Natural killer cell (primary cell): ENCODE measurements around the gene CIAO2B. TPM values are rescaled to one million over a fixed set of nuclear protein-coding genes. Genes with fewer than 3 reads are reported as not detected.

ENCODE experiments used
- ATAC-seq, 3 donors: fragments of 150-1000 bp in 2 of 3; fragments of 200-7000 bp in 1 of 3; cut with Tn5 transposase; 1 replicate in 1 of 3; 2 replicates in 2 of 3; pipeline ENCODE4 v1.10.0; 2021; ENCODE audit warnings: mild to moderate bottlenecking in 2 of 3, moderate library complexity in 2 of 3
- DNase-seq, 2 donors: peaks; one replicate each; pipeline versions ENCODE4 v3.0.0 to v3.0.0-alpha.2; 2013 to 2021; ENCODE audit warnings: mixed read lengths in 1 of 2
- H3K27ac ChIP-seq: one replicate; pipeline ENCODE4 v1.5.1; 2013; ENCODE audit warnings: mild to moderate bottlenecking, low read length
- H3K27me3 ChIP-seq: one replicate; pipeline ENCODE4 v1.6.1; 2013; ENCODE audit warnings: low read length; ENCODE audit not compliant: control insufficient read depth, insufficient read depth
- H3K36me3 ChIP-seq: one replicate; pipeline ENCODE4 v1.6.1; 2013; ENCODE audit warnings: low read length; ENCODE audit not compliant: control insufficient read depth, insufficient read depth
- H3K4me1 ChIP-seq: one replicate; pipeline ENCODE4 v1.6.1; 2013; ENCODE audit warnings: low read length; ENCODE audit not compliant: control insufficient read depth, insufficient read depth
- H3K4me3 ChIP-seq: one replicate; pipeline ENCODE4 v1.5.1; 2013; ENCODE audit warnings: low read length
- H3K9me3 ChIP-seq: one replicate; pipeline ENCODE4 v1.6.1; 2013; ENCODE audit warnings: low read length; ENCODE audit not compliant: control insufficient read depth, insufficient read depth
- H3K27ac Mint-ChIP-seq, 2 donors: one replicate each; pipeline ENCODE4 v1.8.0; 2022; ENCODE audit warnings: mild to moderate bottlenecking in 2 of 2, mixed read lengths in 2 of 2, moderate library complexity in 1 of 2
- H3K27me3 Mint-ChIP-seq, 2 donors: one replicate each; pipeline ENCODE4 v1.8.0; 2022; ENCODE audit warnings: low read depth in 2 of 2, mixed read lengths in 2 of 2
- H3K36me3 Mint-ChIP-seq: one replicate; pipeline ENCODE4 v1.8.0; 2022; ENCODE audit warnings: mixed read lengths
- H3K4me1 Mint-ChIP-seq, 2 donors: one replicate each; pipeline ENCODE4 v1.8.0; 2022; ENCODE audit warnings: mixed read lengths in 2 of 2
- H3K4me3 Mint-ChIP-seq: one replicate; pipeline ENCODE4 v1.8.0; 2022; ENCODE audit warnings: mild to moderate bottlenecking, moderate library complexity, mixed read lengths
- H3K9me3 Mint-ChIP-seq, 2 donors: one replicate each; pipeline ENCODE4 v1.8.0; 2022; ENCODE audit warnings: mixed read lengths in 2 of 2
- WGBS: methylation state at CpG from one replicate; pipeline ENCODE4 v1.1.7; 2013; ENCODE audit warnings: missing lambda C conversion rate; ENCODE audit not compliant: insufficient coverage; 5-methylcytosine and 5-hydroxymethylcytosine counted together
- intact Hi-C: fragments of 100-400 bp; cut with micrococcal nuclease; formaldehyde crosslinking; loops from one replicate; pipeline ENCODE4 v1.14.2; 2022
- total RNA-seq, 4 donors: library from RNA; stranded (reverse); fragments of 120-200 nt in 1 of 4; gene quantifications; one replicate each; pipeline versions ENCODE4 v1.2.3 to v1.2.4, GENCODE V29; 2013 to 2022
- TF ChIP-seq, protein P1 (sequence below): fragments of 200-600 bp; IDR thresholded peaks from one replicate; pipeline ENCODE4 v1.8.0; 2022; ENCODE audit warnings: antibody characterized with exemption

The CIAO2B gene
- total RNA-seq, 3 donors from 2014 or later (not counting 1 experiment from before 2014, with no cell fraction given): 57.2 to 62.8 (median 60.0) TPM

DNA sequence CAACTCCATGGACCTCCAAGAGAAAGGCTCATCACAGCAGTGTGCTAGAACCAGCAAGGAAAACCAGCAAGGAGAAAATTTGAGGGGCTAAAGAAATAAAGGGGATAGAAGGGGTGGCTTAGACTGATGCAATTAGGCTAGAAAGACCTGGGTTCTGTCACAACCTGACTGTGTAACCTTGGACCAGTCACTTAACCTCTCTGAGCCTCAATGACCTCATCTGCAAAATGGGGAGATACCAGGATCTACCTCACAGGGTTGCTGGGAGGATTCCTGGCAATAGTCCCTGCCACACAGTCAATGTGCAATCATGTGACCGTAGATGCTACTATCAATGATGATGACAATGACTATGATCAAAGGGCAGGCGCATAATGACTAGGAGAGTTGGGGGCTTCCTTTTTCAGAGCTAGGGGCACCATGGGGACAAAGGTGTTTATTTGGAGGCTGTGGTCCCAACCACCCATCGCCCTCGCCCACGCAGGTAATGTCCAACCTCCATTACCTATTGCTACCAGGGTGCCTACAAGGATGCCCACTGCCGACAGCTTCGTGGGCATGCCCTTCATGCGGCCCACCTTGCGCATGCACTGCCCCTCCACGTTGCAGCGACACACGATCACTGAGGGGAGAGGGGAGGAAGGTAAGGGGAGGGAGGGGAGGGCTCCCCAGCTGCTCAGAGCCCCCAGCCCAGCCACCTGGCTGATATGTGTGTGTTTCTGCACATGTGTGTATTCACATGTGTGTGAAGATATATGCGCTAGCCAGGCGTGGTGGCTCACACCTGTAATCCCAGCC, 25.2 kb downstream of the CIAO2B start:
- Mint-ChIP-seq H3K27ac (no peak overlapping the region), H3K36me3 (no peaks in the 10 kb centered on the region), H3K9me3 (no peaks in the 10 kb centered on the region), H3K27me3 (no peaks in the 10 kb centered on the region), H3K4me3 (no peak overlapping the region), H3K4me1 (peaks cover 0 to 8% of the 10 kb centered on the region in 2 donors)
- no peak for ATAC-seq
- no peaks in the 10 kb centered on the region for H3K36me3 ChIP-seq
- no peak for DNase-seq
- no peak overlapping the region for H3K4me3 ChIP-seq
- no peak overlapping the region for H3K27ac ChIP-seq
- WGBS: 91% methylated on average over 13 of the region's 14 CpGs
- no peaks in the 10 kb centered on the region for H3K9me3 ChIP-seq
- TF ChIP-seq, protein P1, sequence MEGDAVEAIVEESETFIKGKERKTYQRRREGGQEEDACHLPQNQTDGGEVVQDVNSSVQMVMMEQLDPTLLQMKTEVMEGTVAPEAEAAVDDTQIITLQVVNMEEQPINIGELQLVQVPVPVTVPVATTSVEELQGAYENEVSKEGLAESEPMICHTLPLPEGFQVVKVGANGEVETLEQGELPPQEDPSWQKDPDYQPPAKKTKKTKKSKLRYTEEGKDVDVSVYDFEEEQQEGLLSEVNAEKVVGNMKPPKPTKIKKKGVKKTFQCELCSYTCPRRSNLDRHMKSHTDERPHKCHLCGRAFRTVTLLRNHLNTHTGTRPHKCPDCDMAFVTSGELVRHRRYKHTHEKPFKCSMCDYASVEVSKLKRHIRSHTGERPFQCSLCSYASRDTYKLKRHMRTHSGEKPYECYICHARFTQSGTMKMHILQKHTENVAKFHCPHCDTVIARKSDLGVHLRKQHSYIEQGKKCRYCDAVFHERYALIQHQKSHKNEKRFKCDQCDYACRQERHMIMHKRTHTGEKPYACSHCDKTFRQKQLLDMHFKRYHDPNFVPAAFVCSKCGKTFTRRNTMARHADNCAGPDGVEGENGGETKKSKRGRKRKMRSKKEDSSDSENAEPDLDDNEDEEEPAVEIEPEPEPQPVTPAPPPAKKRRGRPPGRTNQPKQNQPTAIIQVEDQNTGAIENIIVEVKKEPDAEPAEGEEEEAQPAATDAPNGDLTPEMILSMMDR: no peak
- intact Hi-C loops: no loop called here
- H3K4me1 ChIP-seq: no peaks in the 10 kb centered on the region
- H3K27me3 ChIP-seq: no peaks in the 10 kb centered on the region

DNA sequence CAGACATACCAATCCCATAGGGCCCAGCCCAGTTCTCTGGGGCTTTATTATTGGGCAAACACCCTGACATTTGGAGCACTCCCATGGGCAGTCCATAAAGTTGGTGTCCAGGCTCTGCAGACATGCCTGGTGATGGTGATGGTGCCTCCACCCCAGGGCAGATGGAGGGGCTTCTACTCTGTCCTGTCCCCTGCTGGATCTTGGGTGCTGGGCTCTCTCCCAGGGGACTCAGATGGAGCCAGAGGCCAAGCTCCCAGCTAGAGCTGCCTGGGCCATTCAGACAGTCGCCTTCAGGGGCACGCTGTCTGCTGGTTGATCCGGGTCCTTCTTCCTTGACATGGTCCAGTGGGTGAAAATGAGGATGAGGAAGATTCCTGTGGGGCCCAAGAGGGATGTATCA, 26.1 kb downstream of the CIAO2B start:
- WGBS: 84% methylated on average over 3 of the region's 3 CpGs
- no peak overlapping the region for H3K27ac Mint-ChIP-seq

DNA sequence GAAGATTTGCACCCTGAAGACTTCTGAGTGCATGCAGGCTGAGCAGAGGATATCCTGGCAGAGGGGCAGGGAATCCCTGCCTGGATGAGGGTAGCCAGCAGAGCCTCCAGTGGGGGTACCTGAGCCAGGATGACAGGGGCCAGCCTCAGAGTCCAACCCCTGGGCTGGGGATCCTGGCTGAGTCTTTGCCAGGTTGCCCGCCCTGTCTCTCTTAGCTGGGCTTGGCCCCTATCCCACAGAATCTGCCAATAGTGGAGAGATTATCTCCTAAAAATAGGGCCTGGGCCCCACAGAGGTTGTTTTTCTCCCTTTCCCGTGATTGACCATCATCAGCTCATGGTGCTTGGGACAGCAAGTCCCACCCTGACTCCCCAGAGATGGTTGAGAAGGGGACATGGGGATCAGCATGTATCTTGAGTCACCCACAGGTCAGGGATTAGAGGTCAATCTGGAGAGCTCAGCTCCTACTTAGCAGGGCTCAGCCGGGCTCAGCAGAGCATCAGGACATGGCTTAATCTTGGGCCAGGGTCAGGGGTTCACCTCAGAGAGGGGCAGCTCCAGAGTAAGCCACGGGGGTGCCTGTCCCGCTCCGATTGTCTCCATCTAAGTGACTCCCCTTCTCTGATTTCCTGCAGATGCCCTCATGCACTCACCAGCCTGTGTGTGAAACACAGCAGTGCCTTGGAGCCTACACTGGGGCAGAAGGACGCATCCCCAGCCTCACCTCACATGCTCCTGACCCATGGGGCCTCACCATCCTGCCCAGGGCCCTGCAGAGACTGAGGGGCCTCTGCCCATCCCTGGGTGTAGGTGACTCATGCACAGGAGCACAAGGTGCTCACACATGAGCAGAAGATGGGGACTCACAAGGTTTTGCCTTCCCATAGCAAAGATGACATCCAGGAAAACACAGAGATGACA, 27.0 kb downstream of the CIAO2B start:
- WGBS: 77% methylated on average over 7 of the region's 7 CpGs
- H3K4me3 ChIP-seq: no peak overlapping the region
- Mint-ChIP-seq H3K4me1 (peaks cover 0 to 8% of the 10 kb centered on the region in 2 donors), H3K27me3 (no peaks in the 10 kb centered on the region), H3K4me3 (no peak overlapping the region), H3K27ac (no peak overlapping the region), H3K9me3 (no peaks in the 10 kb centered on the region), H3K36me3 (no peaks in the 10 kb centered on the region)
- no peak for ATAC-seq
- intact Hi-C loops: no loop called here
- no peaks in the 10 kb centered on the region for H3K4me1 ChIP-seq
- DNase-seq: no peak
- H3K36me3 ChIP-seq: no peaks in the 10 kb centered on the region
- H3K27me3 ChIP-seq: no peaks in the 10 kb centered on the region
- TF ChIP-seq, protein P1: no peak
- H3K27ac ChIP-seq: no peak overlapping the region
- no peaks in the 10 kb centered on the region for H3K9me3 ChIP-seq

More for the DNA sequence above, 26.1 kb downstream of the CIAO2B start:
- Mint-ChIP-seq H3K4me3 (no peak overlapping the region), H3K9me3 (no peaks in the 10 kb centered on the region), H3K27me3 (no peaks in the 10 kb centered on the region), H3K36me3 (no peaks in the 10 kb centered on the region), H3K4me1 (peaks cover 0 to 8% of the 10 kb centered on the region in 2 donors)
- H3K36me3 ChIP-seq: no peaks in the 10 kb centered on the region
- no peaks in the 10 kb centered on the region for H3K4me1 ChIP-seq
- no peaks in the 10 kb centered on the region for H3K9me3 ChIP-seq
- intact Hi-C loops: no loop called here
- no peak for DNase-seq
- H3K27me3 ChIP-seq: no peaks in the 10 kb centered on the region
- ATAC-seq: no peak
- H3K4me3 ChIP-seq: no peak overlapping the region
- H3K27ac ChIP-seq: no peak overlapping the region
- TF ChIP-seq, protein P1: no peak
